ENCODE data around the gene SULT1A2.

DNA sequence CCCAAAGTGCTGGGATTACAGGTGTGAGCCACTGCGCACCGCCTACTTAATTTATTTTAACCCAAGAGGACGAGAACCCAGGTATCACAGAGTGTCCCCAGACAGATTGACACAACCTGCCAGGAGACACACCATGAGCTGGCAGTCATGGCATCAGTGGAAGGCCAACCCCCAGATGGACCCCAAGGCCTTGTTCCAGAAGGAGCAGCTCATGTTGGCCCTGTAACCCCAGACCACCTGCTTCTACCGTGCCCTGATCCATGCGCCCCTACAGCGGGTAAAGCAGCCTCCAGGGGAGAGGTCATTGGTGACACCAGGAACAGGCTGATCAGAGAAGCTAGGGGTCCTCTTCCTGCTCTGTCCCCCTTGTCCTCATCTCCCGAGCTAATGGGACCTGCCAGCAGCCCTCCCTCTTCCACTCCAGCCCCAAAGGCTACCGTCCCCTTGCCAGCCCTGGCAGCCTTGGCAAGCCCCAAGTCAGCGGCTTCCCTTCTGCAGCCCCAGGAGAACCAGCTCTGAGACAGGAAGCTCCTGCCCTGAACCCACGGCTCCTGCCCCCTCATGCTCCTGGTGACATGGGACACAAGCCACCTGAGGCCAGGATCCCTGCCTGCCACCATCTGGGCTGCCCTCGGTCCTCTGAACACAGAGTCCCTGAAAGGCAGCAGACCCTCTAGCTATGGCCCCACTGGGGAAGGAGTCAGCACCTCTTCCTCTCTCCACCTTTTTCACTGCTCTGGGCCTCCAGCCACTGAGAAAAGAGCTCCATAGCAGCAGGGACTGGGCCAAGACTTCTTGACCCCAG lies 6.7 kb upstream of the SULT1A2 start:
- TF ChIP-seq, protein P1, sequence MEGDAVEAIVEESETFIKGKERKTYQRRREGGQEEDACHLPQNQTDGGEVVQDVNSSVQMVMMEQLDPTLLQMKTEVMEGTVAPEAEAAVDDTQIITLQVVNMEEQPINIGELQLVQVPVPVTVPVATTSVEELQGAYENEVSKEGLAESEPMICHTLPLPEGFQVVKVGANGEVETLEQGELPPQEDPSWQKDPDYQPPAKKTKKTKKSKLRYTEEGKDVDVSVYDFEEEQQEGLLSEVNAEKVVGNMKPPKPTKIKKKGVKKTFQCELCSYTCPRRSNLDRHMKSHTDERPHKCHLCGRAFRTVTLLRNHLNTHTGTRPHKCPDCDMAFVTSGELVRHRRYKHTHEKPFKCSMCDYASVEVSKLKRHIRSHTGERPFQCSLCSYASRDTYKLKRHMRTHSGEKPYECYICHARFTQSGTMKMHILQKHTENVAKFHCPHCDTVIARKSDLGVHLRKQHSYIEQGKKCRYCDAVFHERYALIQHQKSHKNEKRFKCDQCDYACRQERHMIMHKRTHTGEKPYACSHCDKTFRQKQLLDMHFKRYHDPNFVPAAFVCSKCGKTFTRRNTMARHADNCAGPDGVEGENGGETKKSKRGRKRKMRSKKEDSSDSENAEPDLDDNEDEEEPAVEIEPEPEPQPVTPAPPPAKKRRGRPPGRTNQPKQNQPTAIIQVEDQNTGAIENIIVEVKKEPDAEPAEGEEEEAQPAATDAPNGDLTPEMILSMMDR (IDR thresholded peaks at IDR 0.05): no peak
- TF ChIP-seq POLR2A (IDR thresholded peaks at IDR 0.05): no peak
- no peak for TF ChIP-seq EP300 (IDR thresholded peaks at IDR 0.05)

All from tibial nerve (tissue), 4 donors.